B cell (primary cell): ENCODE results near the gene B4GALNT4. TPM values are rescaled to one million over a fixed set of nuclear protein-coding genes. Genes with fewer than 3 reads are reported as not detected.
A peak's percentile ranks its signal among the peaks of the same experiment; 100 is the strongest.

Source experiments
- ATAC-seq: fragments of 200-7000 bp; cut with Tn5 transposase; one replicate; pipeline ENCODE4 v1.10.0; 2021; ENCODE audit warnings: low read depth, mild to moderate bottlenecking, moderate number of reproducible peaks, moderate library complexity
- CTCF ChIA-PET: fragments of 350-600 bp; sonication (Branson Sonifier 250); formaldehyde crosslinking; loops from one replicate; lab custom pipeline; 2021; ENCODE audit warnings: antibody characterized with exemption, inconsistent platforms; lab: Charles Lee
- POLR2A ChIA-PET: fragments of 350-600 bp; sonication (Branson Sonifier 250); formaldehyde crosslinking; loops from one replicate; lab custom pipeline; 2021; ENCODE audit warnings: antibody characterized with exemption; lab: Charles Lee
- DNase-seq: peaks from one replicate; pipeline ENCODE4 v3.0.0; 2013
- H2AFZ ChIP-seq: 2 replicates; pipeline ENCODE4 v1.6.1; 2012; ENCODE audit warnings: mild to moderate bottlenecking, low read depth, low read length; ENCODE audit not compliant: insufficient read depth, poor library complexity, severe bottlenecking
- H3K27ac ChIP-seq, 2 donors: 1 replicate in 1 of 2; 2 replicates in 1 of 2; pipeline ENCODE4 v1.5.1; 2012 to 2013; ENCODE audit warnings: low read length in 2 of 2, mild to moderate bottlenecking in 2 of 2, moderate library complexity in 1 of 2
- H3K27me3 ChIP-seq, 4 experiments: fragments of 200-600 bp in 1 of 4; sonication (generic) in 1 of 4; replicated peaks in 1 of 4; 1 replicate in 2 of 4; 2 replicates in 2 of 4; pipeline versions ENCODE4 v1.6.1 to v1.7.0; 2013 to 2016; ENCODE audit warnings: low read length in 3 of 4, mild to moderate bottlenecking in 2 of 4, mixed read lengths in 1 of 4, moderate library complexity in 1 of 4; ENCODE audit not compliant: insufficient read depth in 4 of 4, control insufficient read depth in 3 of 4; ENCODE audit errors: control extremely low read depth in 1 of 4
- H3K36me3 ChIP-seq, 2 experiments: replicated peaks in 1 of 2; 1 replicate in 1 of 2; 2 replicates in 1 of 2; pipeline versions ENCODE4 v1.6.1 to v1.7.1; 2013; ENCODE audit warnings: low read length in 1 of 2; ENCODE audit not compliant: insufficient read depth in 2 of 2, control insufficient read depth in 1 of 2; ENCODE audit errors: control extremely low read depth in 1 of 2, extremely low read depth in 1 of 2
- H3K4me1 ChIP-seq, 2 donors: fragments of 200-600 bp in 1 of 2; sonication (generic) in 1 of 2; 1 replicate in 1 of 2; 2 replicates in 1 of 2; pipeline versions ENCODE4 v1.5.1 to v1.6.1; 2013 to 2017; ENCODE audit warnings: low read length in 2 of 2; ENCODE audit not compliant: control insufficient read depth in 2 of 2, insufficient read depth in 2 of 2
- H3K4me2 ChIP-seq: replicated peaks from 2 replicates; pipeline ENCODE3; 2012; ENCODE audit warnings: mild to moderate bottlenecking, low read depth, low read length; ENCODE audit not compliant: poor library complexity, severe bottlenecking
- H3K4me3 ChIP-seq, 5 experiments: fragments of 200-600 bp in 1 of 5; sonication (generic) in 1 of 5; 1 replicate in 3 of 5; 2 replicates in 2 of 5; pipeline versions ENCODE4 v1.5.1 to v1.7.0; 2011 to 2016; ENCODE audit warnings: low read length in 4 of 5, mild to moderate bottlenecking in 4 of 5, low read depth in 2 of 5, control low read depth in 1 of 5, moderate library complexity in 1 of 5; ENCODE audit not compliant: insufficient read depth in 1 of 5; ENCODE audit errors: control extremely low read depth in 1 of 5, extremely low read depth in 1 of 5
- H3K79me2 ChIP-seq: fragments of 200-600 bp; sonication (generic); one replicate; pipeline ENCODE4 v1.6.0; 2016; ENCODE audit warnings: low read length; ENCODE audit not compliant: control insufficient read depth, insufficient read depth
- H3K9ac ChIP-seq: fragments of 200-600 bp; sonication (generic); 2 replicates; pipeline ENCODE4 v1.6.1; 2017; ENCODE audit warnings: mild to moderate bottlenecking, low read length, moderate library complexity
- H3K9me3 ChIP-seq, 3 donors: one replicate each; pipeline versions ENCODE4 v1.6.1 to v1.7.1; 2013; ENCODE audit warnings: low read length in 2 of 3; ENCODE audit not compliant: control insufficient read depth in 2 of 3, insufficient read depth in 1 of 3; ENCODE audit errors: control extremely low read depth in 1 of 3
- H4K20me1 ChIP-seq: 2 replicates; pipeline ENCODE4 v1.6.0; 2012; ENCODE audit warnings: mild to moderate bottlenecking, low read length; ENCODE audit not compliant: insufficient read depth, control insufficient read depth, poor library complexity, severe bottlenecking
- H3K27ac Mint-ChIP-seq: one replicate; pipeline ENCODE4 v1.8.0; 2021; ENCODE audit warnings: mixed read lengths
- H3K27me3 Mint-ChIP-seq: one replicate; pipeline ENCODE4 v1.8.0; 2021; ENCODE audit warnings: mixed read lengths
- H3K4me1 Mint-ChIP-seq: one replicate; pipeline ENCODE4 v1.8.0; 2021; ENCODE audit warnings: mixed read lengths
- H3K4me3 Mint-ChIP-seq: one replicate; pipeline ENCODE4 v1.8.0; 2021; ENCODE audit warnings: mixed read lengths
- H3K9me3 Mint-ChIP-seq: one replicate; pipeline ENCODE4 v1.8.0; 2022; ENCODE audit warnings: mixed read lengths; ENCODE audit not compliant: insufficient read depth
- EZH2 ChIP-seq: IDR thresholded peaks from 2 replicates; pipeline ENCODE4 v1.6.1; 2012; ENCODE audit warnings: borderline replicate concordance, low read depth, mild to moderate bottlenecking, moderate library complexity, low read length; ENCODE audit not compliant: insufficient read depth, poor library complexity, severe bottlenecking
- WGBS: methylation state at CpG from one replicate; pipeline ENCODE4 v1.1.5; 2013; ENCODE audit warnings: missing lambda C conversion rate; ENCODE audit not compliant: insufficient coverage; 5-methylcytosine and 5-hydroxymethylcytosine counted together
- intact Hi-C: fragments of 100-400 bp; cut with micrococcal nuclease; formaldehyde crosslinking; loops from one replicate; pipeline ENCODE4 v1.10.0; 2022
- polyA plus RNA-seq: library from polyadenylated mRNA; depleted of rRNA; stranded (reverse); fragments of >200 nt; gene quantifications from 2 replicates; pipeline ENCODE4 v1.2.3, GENCODE V29; 2012
- total RNA-seq, 2 donors: library from RNA; stranded (reverse); fragments of 120-200 nt in 1 of 2; gene quantifications; 1 replicate in 1 of 2; 2 replicates in 1 of 2; pipeline versions ENCODE4 v1.2.3 to v1.2.4, GENCODE V29; 2013 to 2022
- TF ChIP-seq, protein P1 (sequence below): fragments of 200-600 bp; IDR thresholded peaks from one replicate; pipeline ENCODE4 v1.8.0; 2022; ENCODE audit warnings: antibody characterized with exemption, mild to moderate bottlenecking

Gene B4GALNT4
- total and polyA plus RNA-seq, 2 donors (not counting 1 experiment from before 2014, with no cell fraction given) = not detected

DNA sequence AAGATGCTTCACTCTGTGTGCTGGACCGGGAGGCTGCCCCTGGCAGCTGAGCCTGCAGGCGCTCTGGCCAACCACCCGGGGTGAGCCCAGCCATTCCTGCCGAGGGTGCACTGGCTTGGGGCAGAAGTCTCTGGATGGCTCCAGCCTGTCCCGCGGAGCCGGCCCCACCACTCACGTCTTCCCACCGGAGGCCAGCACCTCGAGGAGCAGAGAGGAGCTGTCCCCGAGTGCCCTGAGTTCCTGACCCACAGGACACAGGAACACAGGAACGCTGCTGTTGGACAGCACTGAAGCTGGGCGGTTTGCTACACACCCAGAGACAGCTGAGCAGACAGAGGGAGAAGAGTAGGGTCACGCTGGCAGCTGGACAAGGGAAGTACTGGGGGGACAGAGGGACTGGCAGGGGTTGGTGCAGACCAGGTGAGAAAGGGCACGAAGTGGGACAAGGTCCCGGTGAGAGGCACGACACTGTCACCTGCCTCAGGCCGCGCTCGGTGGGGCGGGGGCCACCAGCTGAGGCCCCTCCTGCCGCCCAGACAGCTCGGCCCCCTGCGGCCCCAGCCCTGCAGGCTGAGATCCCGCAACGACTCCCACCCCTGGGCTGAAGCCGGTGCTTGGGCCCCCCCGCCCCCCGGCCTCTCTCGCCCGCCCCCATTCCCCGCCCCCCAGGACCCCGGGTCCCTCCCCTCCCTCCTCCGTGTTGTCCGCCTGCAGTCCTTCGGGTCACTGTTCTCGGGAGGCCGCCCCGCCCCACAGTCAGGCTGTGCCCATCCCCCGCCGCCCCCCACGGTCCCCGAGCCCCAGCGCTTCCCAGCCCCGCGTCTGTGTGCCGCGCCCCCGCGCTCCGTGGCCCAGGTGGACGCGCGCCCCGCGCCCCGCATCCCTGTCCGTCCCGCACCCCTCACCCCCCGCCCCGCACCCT lies 624 bp upstream of the B4GALNT4 start:
- H3K4me1 ChIP-seq = peaks cover 8 to 14% of the 10 kb centered on the region in 2 donors
- H3K9ac ChIP-seq = no peak overlapping the region
- H3K36me3 ChIP-seq = no peaks in the 10 kb centered on the region
- 10% methylated on average over 27 of the region's 61 CpGs for WGBS
- POLR2A ChIA-PET = interaction anchor here (0.8 kb wide), 1 partner anchor 427 kb away, joined by 3 read pairs; no protein-coding TSS in a partner anchor
- intact Hi-C loops = no loop called here
- peak overlapping the region; percentile 86 for H3K4me3 Mint-ChIP-seq
- no peaks in the 10 kb centered on the region for H4K20me1 ChIP-seq
- no peak for ATAC-seq
- no peak overlapping the region for H3K4me3 ChIP-seq
- CTCF ChIA-PET = interaction anchor here (0.8 to 1.2 kb wide), 2 partner anchors 118 to 153 kb away, joined by 3 to 4 read pairs; no protein-coding TSS in a partner anchor
- peak overlapping the region; percentile 67 for H3K27ac Mint-ChIP-seq
- no peaks in the 10 kb centered on the region for H3K9me3 Mint-ChIP-seq
- H3K4me2 ChIP-seq = peak overlapping the region; percentile 42
- H3K27ac ChIP-seq = no peak overlapping the region
- H2AFZ ChIP-seq = no peak overlapping the region
- no peaks in the 10 kb centered on the region for H3K79me2 ChIP-seq
- H3K27me3 ChIP-seq = peaks cover 0 to 57% (median 19%) of the 10 kb centered on the region in 4 experiments
- H3K27me3 Mint-ChIP-seq = peaks cover 37% of the 10 kb centered on the region
- H3K4me1 Mint-ChIP-seq = peaks cover 14% of the 10 kb centered on the region
- no peaks in the 10 kb centered on the region for H3K9me3 ChIP-seq
- TF ChIP-seq EZH2 = peak; percentile 42
- TF ChIP-seq, protein P1, sequence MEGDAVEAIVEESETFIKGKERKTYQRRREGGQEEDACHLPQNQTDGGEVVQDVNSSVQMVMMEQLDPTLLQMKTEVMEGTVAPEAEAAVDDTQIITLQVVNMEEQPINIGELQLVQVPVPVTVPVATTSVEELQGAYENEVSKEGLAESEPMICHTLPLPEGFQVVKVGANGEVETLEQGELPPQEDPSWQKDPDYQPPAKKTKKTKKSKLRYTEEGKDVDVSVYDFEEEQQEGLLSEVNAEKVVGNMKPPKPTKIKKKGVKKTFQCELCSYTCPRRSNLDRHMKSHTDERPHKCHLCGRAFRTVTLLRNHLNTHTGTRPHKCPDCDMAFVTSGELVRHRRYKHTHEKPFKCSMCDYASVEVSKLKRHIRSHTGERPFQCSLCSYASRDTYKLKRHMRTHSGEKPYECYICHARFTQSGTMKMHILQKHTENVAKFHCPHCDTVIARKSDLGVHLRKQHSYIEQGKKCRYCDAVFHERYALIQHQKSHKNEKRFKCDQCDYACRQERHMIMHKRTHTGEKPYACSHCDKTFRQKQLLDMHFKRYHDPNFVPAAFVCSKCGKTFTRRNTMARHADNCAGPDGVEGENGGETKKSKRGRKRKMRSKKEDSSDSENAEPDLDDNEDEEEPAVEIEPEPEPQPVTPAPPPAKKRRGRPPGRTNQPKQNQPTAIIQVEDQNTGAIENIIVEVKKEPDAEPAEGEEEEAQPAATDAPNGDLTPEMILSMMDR = no peak
- DNase-seq = no peak
